H1 (cell line): ENCODE results near the gene MEF2A. TPM values are rescaled to one million over a fixed set of nuclear protein-coding genes. Genes with fewer than 3 reads are reported as not detected.

Experiments
- CTCF ChIA-PET: fragments of 300-600 bp; sonication (Branson Sonifier 250); formaldehyde crosslinking; loops from one replicate; lab custom pipeline; 2021; ENCODE audit not compliant: partially characterized antibody; lab: Charles Lee
- POLR2A ChIA-PET: fragments of 300-600 bp; sonication (Branson Sonifier 250); formaldehyde crosslinking; loops from one replicate; lab custom pipeline; 2021; ENCODE audit warnings: inconsistent platforms; ENCODE audit not compliant: partially characterized antibody; lab: Charles Lee
- DNase-seq, 2 experiments: peaks; one replicate each; pipeline versions ENCODE4 v3.0.0 to v3.0.0-alpha.2; 2010 to 2022; ENCODE audit warnings: low spot score in 2 of 2, low read depth in 1 of 2, mixed read lengths in 1 of 2
- FAIRE-seq: peaks from 2 replicates; lab custom pipeline; 2011; peaks lifted over from hg19 to GRCh38; lab: Jason Lieb, UNC
- H2AFZ ChIP-seq: 2 replicates; pipeline ENCODE4 v1.8.1; 2012; ENCODE audit warnings: low read length, inconsistent platforms
- H2AK5ac ChIP-seq: 2 replicates; pipeline ENCODE4 v1.6.1; 2013; ENCODE audit warnings: low read depth, low read length
- H2BK120ac ChIP-seq: replicated peaks from 2 replicates; pipeline ENCODE3; 2013; ENCODE audit warnings: low read depth, low read length, inconsistent platforms
- H2BK12ac ChIP-seq: 2 replicates; pipeline ENCODE4 v1.6.1; 2013; ENCODE audit warnings: low read depth, low read length
- H2BK15ac ChIP-seq: 2 replicates; pipeline ENCODE4 v1.6.1; 2013; ENCODE audit warnings: low read length
- H2BK20ac ChIP-seq: 2 replicates; pipeline ENCODE4 v1.6.1; 2013; ENCODE audit warnings: low read length
- H2BK5ac ChIP-seq: 2 replicates; pipeline ENCODE4 v1.6.1; 2013; ENCODE audit warnings: low read depth, low read length
- H3K14ac ChIP-seq: 2 replicates; pipeline ENCODE4 v1.6.1; 2013; ENCODE audit warnings: inconsistent platforms; ENCODE audit not compliant: insufficient read length
- H3K18ac ChIP-seq: 2 replicates; pipeline ENCODE4 v1.6.1; 2013; ENCODE audit warnings: low read length; ENCODE audit errors: extremely low read depth
- H3K23ac ChIP-seq: 2 replicates; pipeline ENCODE4 v1.6.1; 2013; ENCODE audit warnings: inconsistent platforms; ENCODE audit not compliant: insufficient read length
- H3K23me2 ChIP-seq: 2 replicates; pipeline ENCODE4 v1.6.1; 2013; ENCODE audit warnings: low read depth, low read length
- H3K27ac ChIP-seq: 2 replicates; pipeline ENCODE4 v1.6.1; 2011; ENCODE audit warnings: low read depth, low read length, inconsistent platforms
- H3K27me3 ChIP-seq, 4 experiments: replicated peaks in 1 of 4; 1 replicate in 1 of 4; 2 replicates in 3 of 4; pipeline versions ENCODE4 v1.6.1 to v1.8.1; 2011 to 2013; ENCODE audit warnings: low read length in 3 of 4, mild to moderate bottlenecking in 3 of 4, inconsistent platforms in 2 of 4, mixed read lengths in 2 of 4, moderate library complexity in 1 of 4; ENCODE audit not compliant: control insufficient read depth in 3 of 4, insufficient read depth in 3 of 4; ENCODE audit errors: extremely low read depth in 1 of 4
- H3K36me3 ChIP-seq, 4 experiments: 2 replicates each; pipeline versions ENCODE4 v1.6.1 to v1.8.1; 2011 to 2013; ENCODE audit warnings: mild to moderate bottlenecking in 4 of 4, low read length in 3 of 4, moderate library complexity in 2 of 4, control low read depth in 1 of 4, inconsistent platforms in 1 of 4; ENCODE audit not compliant: insufficient read depth in 4 of 4, control insufficient read depth in 2 of 4
- H3K4ac ChIP-seq: replicated peaks from 2 replicates; pipeline ENCODE3; 2013; ENCODE audit warnings: low read length, low read depth, mixed read lengths, inconsistent platforms; ENCODE audit not compliant: insufficient read length
- H3K4me1 ChIP-seq, 4 experiments: replicated peaks in 1 of 4; 1 replicate in 1 of 4; 2 replicates in 3 of 4; pipeline versions ENCODE4 v1.6.1 to v1.8.1; 2011 to 2013; ENCODE audit warnings: low read length in 3 of 4, inconsistent platforms in 2 of 4, mixed read lengths in 1 of 4; ENCODE audit not compliant: insufficient read depth in 4 of 4, control insufficient read depth in 3 of 4
- H3K4me2 ChIP-seq, 2 experiments: 2 replicates each; pipeline versions ENCODE4 v1.6.1 to v1.8.1; 2011 to 2013; ENCODE audit warnings: low read depth in 2 of 2, low read length in 2 of 2, control low read depth in 1 of 2, inconsistent platforms in 1 of 2, mild to moderate bottlenecking in 1 of 2; ENCODE audit not compliant: insufficient read depth in 1 of 2
- H3K4me3 ChIP-seq, 4 experiments: fragments of 200-600, 300-600 bp in 1 of 4; sonication (generic), shearing (Covaris generic), sonication (Bioruptor Twin) in 1 of 4; 2 replicates each; pipeline versions ENCODE4 v1.5.1 to v1.8.1; 2011 to 2016; ENCODE audit warnings: low read length in 4 of 4, low read depth in 3 of 4, control low read depth in 2 of 4, inconsistent platforms in 2 of 4, mild to moderate bottlenecking in 2 of 4, mixed read lengths in 1 of 4, moderate library complexity in 1 of 4; ENCODE audit not compliant: insufficient read depth in 2 of 4; ENCODE audit errors: extremely low read depth in 1 of 4
- H3K56ac ChIP-seq: replicated peaks from 2 replicates; pipeline ENCODE3; 2013; ENCODE audit warnings: low read depth, mild to moderate bottlenecking, mixed read lengths, low read length, inconsistent platforms; ENCODE audit not compliant: insufficient read length
- H3K79me1 ChIP-seq: 2 replicates; pipeline ENCODE4 v1.6.1; 2013; ENCODE audit warnings: low read depth, low read length, control low read depth
- H3K79me2 ChIP-seq, 2 experiments: 2 replicates each; pipeline versions ENCODE4 v1.6.1 to v1.8.1; 2012 to 2013; ENCODE audit warnings: low read length in 2 of 2, mild to moderate bottlenecking in 2 of 2, inconsistent platforms in 1 of 2; ENCODE audit not compliant: insufficient read depth in 2 of 2, control insufficient read depth in 1 of 2
- H3K9ac ChIP-seq, 4 experiments: replicated peaks in 1 of 4; 1 replicate in 1 of 4; 2 replicates in 3 of 4; pipeline versions ENCODE4 v1.6.1 to v1.8.1; 2011 to 2013; ENCODE audit warnings: low read depth in 3 of 4, low read length in 3 of 4, control low read depth in 2 of 4, mild to moderate bottlenecking in 2 of 4, moderate library complexity in 2 of 4, inconsistent platforms in 1 of 4; ENCODE audit errors: extremely low read depth in 1 of 4
- H3K9me3 ChIP-seq, 2 experiments: 2 replicates each; pipeline versions ENCODE4 v1.6.1 to v1.8.1; 2012 to 2013; ENCODE audit warnings: mild to moderate bottlenecking in 2 of 2, moderate library complexity in 2 of 2, control low read depth in 1 of 2, inconsistent platforms in 1 of 2, low read depth in 1 of 2, low read length in 1 of 2, mixed read lengths in 1 of 2; ENCODE audit not compliant: insufficient read depth in 2 of 2
- H4K20me1 ChIP-seq, 2 experiments: replicated peaks in 1 of 2; 2 replicates each; pipeline versions ENCODE3 to v1.8.1; 2011 to 2013; ENCODE audit warnings: inconsistent platforms in 2 of 2, low read length in 2 of 2, mild to moderate bottlenecking in 1 of 2; ENCODE audit not compliant: insufficient read depth in 2 of 2, control insufficient read depth in 1 of 2
- H4K5ac ChIP-seq: 2 replicates; pipeline ENCODE4 v1.6.1; 2013; ENCODE audit warnings: low read length, low read depth, mixed read lengths, inconsistent platforms; ENCODE audit not compliant: insufficient read length
- H4K8ac ChIP-seq: 2 replicates; pipeline ENCODE4 v1.8.0; 2013; ENCODE audit warnings: mild to moderate bottlenecking, moderate library complexity, low read length, inconsistent platforms; ENCODE audit not compliant: insufficient read depth; ENCODE audit errors: extremely low read depth
- H4K91ac ChIP-seq: replicated peaks from 2 replicates; pipeline ENCODE3; 2013; ENCODE audit warnings: low read length, mixed read lengths, inconsistent platforms; ENCODE audit not compliant: insufficient read length
- BRCA1 ChIP-seq: IDR thresholded peaks from 2 replicates; pipeline ENCODE4 v1.6.1; 2012; ENCODE audit warnings: low read depth, low read length, improper control_type of control experiment
- CTBP2 ChIP-seq: IDR thresholded peaks from 2 replicates; pipeline ENCODE4 v1.7.0; 2011; ENCODE audit warnings: borderline replicate concordance, mild to moderate bottlenecking, moderate library complexity, mixed read lengths, low read length; ENCODE audit not compliant: insufficient read depth, insufficient read length
- GABPA ChIP-seq: IDR thresholded peaks from 2 replicates; pipeline ENCODE4 v1.6.1; 2011; ENCODE audit warnings: mild to moderate bottlenecking, low read length, moderate library complexity, borderline replicate concordance; ENCODE audit not compliant: insufficient read depth
- KDM1A ChIP-seq: fragments of 200-600, 300-600 bp; sonication (generic); IDR thresholded peaks from 2 replicates; pipeline ENCODE4 v1.7.1; 2016; ENCODE audit warnings: mild to moderate bottlenecking, low read length, borderline replicate concordance
- MAX ChIP-seq: IDR thresholded peaks from 2 replicates; pipeline ENCODE4 v1.6.1; 2012; ENCODE audit warnings: inconsistent platforms
- RNF2 ChIP-seq: fragments of 200-900, 300-1000 bp; sonication (generic); IDR thresholded peaks from 2 replicates; pipeline ENCODE4 v1.7.1; 2016; ENCODE audit warnings: borderline replicate concordance, low read depth, mild to moderate bottlenecking, antibody characterized with exemption, low read length; ENCODE audit not compliant: poor library complexity, severe bottlenecking; ENCODE audit errors: missing control alignments
- SIN3A ChIP-seq, 2 experiments: IDR thresholded peaks in 1 of 2; conservative IDR thresholded peaks in 1 of 2; 2 replicates each; pipeline ENCODE4 v1.6.1; 2011 to 2012; ENCODE audit warnings: low read length in 2 of 2, improper control_type of control experiment in 1 of 2, low read depth in 1 of 2, mild to moderate bottlenecking in 1 of 2
- SIX5 ChIP-seq: IDR thresholded peaks from 2 replicates; pipeline ENCODE4 v1.6.1; 2011; ENCODE audit warnings: mild to moderate bottlenecking, low read depth, low read length
- WGBS, 2 experiments: shearing (Covaris generic) in 1 of 2; methylation state at CpG; one replicate each; pipeline versions ENCODE4 v1.1.6 to v1.1.7; 2013 to 2015; ENCODE audit warnings: low lambda C conversion rate in 2 of 2, mixed read lengths in 2 of 2, inconsistent platforms in 1 of 2, low coverage in 1 of 2, missing lambda C conversion rate in 1 of 2; ENCODE audit not compliant: insufficient replicate concordance in 2 of 2, insufficient coverage in 1 of 2, insufficient read length in 1 of 2; ENCODE audit errors: extremely low coverage in 1 of 2, missing lambda C conversion rate in 1 of 2; 5-methylcytosine and 5-hydroxymethylcytosine counted together
- polyA plus RNA-seq, 7 experiments: library from polyadenylated mRNA; depleted of rRNA in 3 of 7; stranded (reverse) in 5 of 7; unstranded in 2 of 7; fragments of >200 nt in 5 of 7; fragments of 200-250 nt in 2 of 7; gene quantifications; 1 replicate in 5 of 7; 2 replicates in 1 of 7; 4 replicates in 1 of 7; pipeline versions ENCODE4 v1.2.1 to v1.2.3, GENCODE V29; 2011 to 2013; ENCODE audit warnings: missing spikeins in 2 of 7, mixed read lengths in 2 of 7
- total RNA-seq: library from RNA; stranded (reverse); fragmentation: NEBNext Ultra II Directional; extraction: Animal tissue kit (Norgen Biotek cat#: 25700); gene quantifications from 2 replicates; pipeline ENCODE4 v1.2.1, GENCODE V29; 2021
- TF ChIP-seq, protein P1 (sequence below): IDR thresholded peaks from 2 replicates; pipeline ENCODE4 v1.6.1; 2011; ENCODE audit warnings: low read length, improper control_type of control experiment

The MEF2A gene
- total and polyA plus RNA-seq, 2 of the 8 experiments (the other 6 are each of a cell fraction or from before 2014, with no cell fraction given) = 15.6 to 22.5 TPM

DNA sequence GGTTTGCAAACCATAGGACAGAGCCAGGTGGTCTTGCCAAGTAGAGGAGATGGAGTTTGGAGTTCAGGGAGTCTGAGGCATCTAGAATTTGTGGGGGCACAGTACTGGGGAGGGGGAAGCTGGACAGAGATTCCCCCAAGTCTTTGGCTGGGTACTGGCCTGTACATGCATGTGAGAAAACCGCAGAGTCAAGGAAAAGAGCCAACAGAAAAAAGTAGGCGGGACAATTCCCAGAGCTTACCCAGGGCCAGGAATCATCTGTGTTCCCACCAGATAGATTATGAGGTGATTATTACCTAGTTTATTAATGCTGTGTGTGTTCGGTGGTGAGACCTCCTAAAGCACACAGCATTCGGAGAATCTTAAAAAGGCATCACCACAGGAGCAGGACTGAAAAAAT lies 156.1 kb downstream of the MEF2A start:
- H3K18ac ChIP-seq = no peak overlapping the region
- H3K23me2 ChIP-seq = no peaks in the 10 kb centered on the region; the same call in 1 of the 2 replicates
- H3K36me3 ChIP-seq = peaks cover 0 to 5% (median 2%) of the 10 kb centered on the region in 4 experiments; a peak in 3 of 8 replicates
- H2BK20ac ChIP-seq = no peak overlapping the region
- H3K14ac ChIP-seq = no peak overlapping the region
- peaks cover 4 to 12% of the 10 kb centered on the region in 2 experiments; a peak in 3 of 4 replicates for H3K9me3 ChIP-seq
- no peaks in the 10 kb centered on the region for H3K79me1 ChIP-seq
- H4K8ac ChIP-seq = no peak overlapping the region; the same call in 1 of the 2 replicates
- H3K23ac ChIP-seq = no peak overlapping the region
- H3K56ac ChIP-seq = no peak overlapping the region
- peaks cover 0 to 2% of the 10 kb centered on the region in 2 experiments for H4K20me1 ChIP-seq
- no peak overlapping the region for H3K4me3 ChIP-seq
- no peak overlapping the region for H2BK12ac ChIP-seq
- FAIRE-seq (no peak), DNase-seq (no peak)
- no peak overlapping the region for H2BK15ac ChIP-seq
- H3K4ac ChIP-seq = no peak overlapping the region
- no peak overlapping the region for H2BK5ac ChIP-seq
- no peak overlapping the region for H4K91ac ChIP-seq
- H3K9ac ChIP-seq = no peak overlapping the region
- H2AFZ ChIP-seq = no peak overlapping the region
- H4K5ac ChIP-seq = no peak overlapping the region
- no peaks in the 10 kb centered on the region for H3K27me3 ChIP-seq
- peaks cover 0 to 3% (median 0%) of the 10 kb centered on the region in 4 experiments; a peak in 1 of 7 replicates for H3K4me1 ChIP-seq
- H2AK5ac ChIP-seq = no peak overlapping the region
- WGBS, 2 experiments = 87% methylated on average over 4 of the region's 4 CpGs; no CpG with 5 or more reads in 1 of the 2 experiments
- H3K4me2 ChIP-seq = no peak overlapping the region
- no peak overlapping the region for H3K27ac ChIP-seq
- CTCF ChIA-PET = interaction anchor here (1.1 to 2.2 kb wide), 2 partner anchors 18 to 33 kb away, joined by 3 to 7 read pairs; no protein-coding TSS in a partner anchor
- POLR2A ChIA-PET = interaction anchor here (2.5 kb wide), 1 partner anchor 11 kb away, joined by 11 read pairs; the partner anchor contains the start of gene LYSMD4
- H2BK120ac ChIP-seq = no peak overlapping the region
- H3K79me2 ChIP-seq = no peaks in the 10 kb centered on the region
- TF ChIP-seq RNF2 = no peak
- TF ChIP-seq BRCA1 = no peak
- TF ChIP-seq GABPA = no peak
- TF ChIP-seq SIX5 = no peak
- TF ChIP-seq SIN3A (conservative IDR thresholded peaks at IDR 0.05 in 1 of 2, IDR thresholded peaks at IDR 0.05 in 1 of 2; ENCODE audit: low read depth in 1 of 2, low read length in 2 of 2) = no peak
- no peak for TF ChIP-seq CTBP2
- TF ChIP-seq KDM1A = no peak
- TF ChIP-seq, protein P1, sequence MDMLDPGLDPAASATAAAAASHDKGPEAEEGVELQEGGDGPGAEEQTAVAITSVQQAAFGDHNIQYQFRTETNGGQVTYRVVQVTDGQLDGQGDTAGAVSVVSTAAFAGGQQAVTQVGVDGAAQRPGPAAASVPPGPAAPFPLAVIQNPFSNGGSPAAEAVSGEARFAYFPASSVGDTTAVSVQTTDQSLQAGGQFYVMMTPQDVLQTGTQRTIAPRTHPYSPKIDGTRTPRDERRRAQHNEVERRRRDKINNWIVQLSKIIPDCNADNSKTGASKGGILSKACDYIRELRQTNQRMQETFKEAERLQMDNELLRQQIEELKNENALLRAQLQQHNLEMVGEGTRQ = no peak
- TF ChIP-seq MAX = no peak
